Neural progenitor cell (in vitro differentiated cells): Measurements from ENCODE around the gene LYST. TPM values are rescaled to one million over a fixed set of nuclear protein-coding genes. Genes with fewer than 3 reads are reported as not detected.

Experiments
- DNase-seq: peaks from one replicate; pipeline ENCODE4 v3.0.0-alpha.2; 2016; ENCODE audit warnings: low spot score
- H2AFZ ChIP-seq: fragments of 200-600 bp; sonication (generic); replicated peaks from 2 replicates; pipeline ENCODE4 v1.6.1; 2016; ENCODE audit warnings: antibody characterized with exemption
- H3F3A ChIP-seq: fragments of 200-600 bp; sonication (generic); 2 replicates; pipeline ENCODE4 v1.6.1; 2016; ENCODE audit warnings: antibody characterized with exemption, low read depth
- H3K27ac ChIP-seq: fragments of 200-600 bp; sonication (generic); 2 replicates; pipeline ENCODE4 v1.5.1; 2016; ENCODE audit warnings: mild to moderate bottlenecking
- H3K27me3 ChIP-seq: fragments of 200-600 bp; sonication (generic); 2 replicates; pipeline ENCODE4 v1.6.1; 2016; ENCODE audit warnings: mild to moderate bottlenecking, moderate library complexity
- H3K36me3 ChIP-seq: fragments of 200-600 bp; sonication (generic); 2 replicates; pipeline ENCODE4 v1.5.1; 2016
- H3K4me1 ChIP-seq: fragments of 200-600 bp; sonication (generic); 2 replicates; pipeline ENCODE4 v1.6.1; 2016; ENCODE audit warnings: mixed run types
- H3K4me2 ChIP-seq: fragments of 200-600 bp; sonication (generic); 2 replicates; pipeline ENCODE4 v1.6.1; 2016
- H3K4me3 ChIP-seq: fragments of 200-600 bp; sonication (generic); 2 replicates; pipeline ENCODE4 v1.5.1; 2016
- H3K79me2 ChIP-seq: fragments of 200-600 bp; sonication (generic); 2 replicates; pipeline ENCODE4 v1.6.1; 2016; ENCODE audit warnings: low read depth
- H3K9ac ChIP-seq: fragments of 200-600 bp; sonication (generic); 2 replicates; pipeline ENCODE4 v1.6.1; 2016
- H3K9me3 ChIP-seq: fragments of 200-600 bp; sonication (generic); 2 replicates; pipeline ENCODE4 v1.5.1; 2016; ENCODE audit warnings: low read depth
- H4K20me1 ChIP-seq: fragments of 200-600 bp; sonication (generic); 2 replicates; pipeline ENCODE4 v1.6.1; 2016; ENCODE audit warnings: low read depth
- H3K27ac Mint-ChIP-seq: 3 replicates; pipeline ENCODE4 v1.8.0; 2021; ENCODE audit warnings: mixed read lengths
- H3K27me3 Mint-ChIP-seq: 2 replicates; pipeline ENCODE4 v1.8.0; 2022; ENCODE audit warnings: low read depth, mild to moderate bottlenecking, inconsistent platforms, moderate library complexity, mixed read lengths; ENCODE audit not compliant: insufficient read depth
- H3K36me3 Mint-ChIP-seq: 3 replicates; pipeline ENCODE4 v1.8.0; 2021; ENCODE audit warnings: mixed read lengths
- H3K4me1 Mint-ChIP-seq: 3 replicates; pipeline ENCODE4 v1.8.0; 2021; ENCODE audit warnings: mixed read lengths
- H3K4me3 Mint-ChIP-seq: 3 replicates; pipeline ENCODE4 v1.8.0; 2021; ENCODE audit warnings: mild to moderate bottlenecking, moderate library complexity, mixed read lengths
- H3K9me3 Mint-ChIP-seq: 3 replicates; pipeline ENCODE4 v1.8.0; 2020; ENCODE audit warnings: mixed read lengths
- EZH2 ChIP-seq: fragments of 200-600 bp; sonication (generic); IDR thresholded peaks from 2 replicates; pipeline ENCODE4 v1.6.1; 2017; ENCODE audit warnings: antibody characterized with exemption, mild to moderate bottlenecking, moderate library complexity
- EZH2phosphoT487 ChIP-seq: fragments of 200-600 bp; sonication (generic); IDR thresholded peaks from 2 replicates; pipeline ENCODE4 v1.6.1; 2017; ENCODE audit warnings: antibody characterized with exemption
- total RNA-seq: library from RNA; depleted of rRNA; stranded (reverse); fragments of >200 nt; gene quantifications from 2 replicates; pipeline ENCODE4 v1.2.3, GENCODE V29; 2015; ENCODE audit warnings: low replicate concordance
- TF ChIP-seq, protein P1 (sequence below): fragments of 200-600 bp; sonication (generic); IDR thresholded peaks from 2 replicates; pipeline ENCODE4 v1.5.1; 2017; ENCODE audit warnings: antibody characterized with exemption, mild to moderate bottlenecking

The LYST gene
- total RNA-seq, 1 donor from 2014 or later = 0.82 TPM

DNA sequence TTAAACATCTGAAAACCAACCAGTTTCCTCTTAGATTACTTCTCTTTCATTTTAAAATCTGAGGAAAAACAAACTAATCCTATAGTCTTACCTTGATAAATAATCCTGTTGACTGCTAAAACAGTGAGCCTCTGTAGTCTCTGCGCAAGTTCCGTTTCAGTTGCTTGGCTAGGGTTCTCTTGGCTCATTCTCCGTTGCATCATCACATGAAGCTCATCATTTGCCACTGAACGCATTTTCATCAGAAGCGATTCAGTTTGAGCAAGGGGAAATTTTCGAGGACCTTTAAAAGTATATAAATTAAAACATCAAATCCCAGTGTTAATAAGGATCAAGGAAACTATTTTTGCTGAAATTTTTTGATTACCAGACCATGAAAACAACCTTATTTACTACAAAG is 120.5 kb downstream of the LYST start:
- no peak for DNase-seq
- TF ChIP-seq, protein P1, sequence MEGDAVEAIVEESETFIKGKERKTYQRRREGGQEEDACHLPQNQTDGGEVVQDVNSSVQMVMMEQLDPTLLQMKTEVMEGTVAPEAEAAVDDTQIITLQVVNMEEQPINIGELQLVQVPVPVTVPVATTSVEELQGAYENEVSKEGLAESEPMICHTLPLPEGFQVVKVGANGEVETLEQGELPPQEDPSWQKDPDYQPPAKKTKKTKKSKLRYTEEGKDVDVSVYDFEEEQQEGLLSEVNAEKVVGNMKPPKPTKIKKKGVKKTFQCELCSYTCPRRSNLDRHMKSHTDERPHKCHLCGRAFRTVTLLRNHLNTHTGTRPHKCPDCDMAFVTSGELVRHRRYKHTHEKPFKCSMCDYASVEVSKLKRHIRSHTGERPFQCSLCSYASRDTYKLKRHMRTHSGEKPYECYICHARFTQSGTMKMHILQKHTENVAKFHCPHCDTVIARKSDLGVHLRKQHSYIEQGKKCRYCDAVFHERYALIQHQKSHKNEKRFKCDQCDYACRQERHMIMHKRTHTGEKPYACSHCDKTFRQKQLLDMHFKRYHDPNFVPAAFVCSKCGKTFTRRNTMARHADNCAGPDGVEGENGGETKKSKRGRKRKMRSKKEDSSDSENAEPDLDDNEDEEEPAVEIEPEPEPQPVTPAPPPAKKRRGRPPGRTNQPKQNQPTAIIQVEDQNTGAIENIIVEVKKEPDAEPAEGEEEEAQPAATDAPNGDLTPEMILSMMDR = no peak
- TF ChIP-seq EZH2phosphoT487 (no peak), EZH2 (no peak)
- no peaks in the 10 kb centered on the region for H3K27me3 ChIP-seq
- H3K27ac ChIP-seq = no peak overlapping the region
- Mint-ChIP-seq H3K4me3 (no peak overlapping the region), H3K36me3 (peaks cover 1% of the 10 kb centered on the region), H3K27ac (no peak overlapping the region), H3K27me3 (no peaks in the 10 kb centered on the region), H3K4me1 (no peaks in the 10 kb centered on the region), H3K9me3 (no peaks in the 10 kb centered on the region)
- no peak overlapping the region for H3K4me2 ChIP-seq
- no peaks in the 10 kb centered on the region for H3F3A ChIP-seq
- no peaks in the 10 kb centered on the region for H3K4me1 ChIP-seq
- no peak overlapping the region for H3K4me3 ChIP-seq
- no peaks in the 10 kb centered on the region for H3K36me3 ChIP-seq
- no peaks in the 10 kb centered on the region for H4K20me1 ChIP-seq
- no peak overlapping the region for H2AFZ ChIP-seq
- no peaks in the 10 kb centered on the region for H3K79me2 ChIP-seq
- no peak overlapping the region for H3K9ac ChIP-seq
- H3K9me3 ChIP-seq = no peaks in the 10 kb centered on the region

DNA sequence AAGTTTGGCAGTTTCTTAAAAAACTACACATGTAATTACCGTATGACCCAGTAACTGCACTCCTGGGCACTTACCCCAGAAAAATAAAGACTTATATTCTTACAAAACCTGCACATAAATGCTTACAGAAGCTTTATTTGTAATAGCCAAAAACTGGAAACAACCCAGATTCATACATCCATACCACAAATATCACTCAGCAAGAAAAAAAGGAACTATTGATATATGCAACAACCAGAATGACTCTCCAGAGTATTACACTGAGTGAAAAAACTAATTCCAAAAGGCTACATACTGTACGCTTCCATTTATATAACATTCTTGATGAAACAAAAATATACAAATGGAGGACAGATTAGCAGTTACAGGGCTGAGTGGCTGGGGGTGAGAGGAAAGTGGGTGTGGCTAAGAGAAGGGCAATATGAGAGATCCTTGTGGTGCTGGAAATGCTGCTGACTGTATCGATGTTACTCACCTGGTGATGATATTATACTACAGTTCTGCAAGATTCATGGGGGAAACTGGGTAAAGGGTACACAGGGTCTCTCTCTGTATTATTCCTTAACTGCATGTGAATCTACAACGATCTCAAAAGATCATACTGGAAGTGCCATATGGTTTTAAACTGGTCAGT is 121.1 kb downstream of the LYST start:
- no peaks in the 10 kb centered on the region for H4K20me1 ChIP-seq
- no peaks in the 10 kb centered on the region for H3K27me3 ChIP-seq
- Mint-ChIP-seq H3K4me1 (no peaks in the 10 kb centered on the region), H3K27me3 (no peaks in the 10 kb centered on the region), H3K4me3 (no peak overlapping the region), H3K36me3 (peaks cover 1% of the 10 kb centered on the region), H3K27ac (no peak overlapping the region), H3K9me3 (no peaks in the 10 kb centered on the region)
- H3K9me3 ChIP-seq = no peaks in the 10 kb centered on the region
- H2AFZ ChIP-seq = no peak overlapping the region
- TF ChIP-seq EZH2 (no peak), EZH2phosphoT487 (no peak)
- TF ChIP-seq, protein P1 = no peak
- no peak overlapping the region for H3K9ac ChIP-seq
- no peaks in the 10 kb centered on the region for H3K79me2 ChIP-seq
- no peaks in the 10 kb centered on the region for H3K36me3 ChIP-seq
- H3K27ac ChIP-seq = no peak overlapping the region
- H3F3A ChIP-seq = no peaks in the 10 kb centered on the region
- no peaks in the 10 kb centered on the region for H3K4me1 ChIP-seq
- no peak overlapping the region for H3K4me3 ChIP-seq
- DNase-seq = no peak
- no peak overlapping the region for H3K4me2 ChIP-seq

DNA sequence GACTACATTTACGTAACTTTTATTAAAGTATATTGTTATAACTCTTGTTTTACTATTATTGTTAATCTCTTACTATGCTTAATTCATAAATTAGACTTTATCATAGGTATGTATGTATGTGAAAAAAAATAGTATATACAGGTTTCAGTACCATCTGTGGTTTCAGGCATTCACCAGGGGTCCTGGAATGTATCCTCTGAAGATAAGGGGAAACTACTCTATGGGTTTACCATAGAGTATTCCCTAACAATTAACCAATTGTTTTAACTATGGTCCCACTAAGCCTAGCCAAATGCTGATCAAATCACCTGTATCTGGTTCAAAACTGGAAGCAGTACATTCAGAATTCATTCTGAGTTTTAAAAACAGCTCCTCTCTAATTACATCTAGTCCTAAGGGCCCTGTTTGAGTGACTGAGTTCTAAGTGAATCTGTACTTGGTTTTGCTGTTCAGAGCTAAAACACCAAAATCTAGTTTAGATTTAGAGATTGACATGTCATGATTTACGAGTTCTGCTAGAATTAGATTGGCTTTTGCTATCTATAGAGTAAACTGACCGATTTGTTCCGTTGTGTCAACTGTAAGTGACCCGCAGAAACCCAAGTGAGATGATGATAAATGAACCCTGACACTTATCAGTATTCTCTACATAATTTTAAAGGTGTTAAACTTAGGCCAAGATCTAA is 123.6 kb downstream of the LYST start:
- Mint-ChIP-seq H3K36me3 (peaks cover 1% of the 10 kb centered on the region), H3K4me1 (no peaks in the 10 kb centered on the region), H3K4me3 (no peak overlapping the region), H3K27ac (no peak overlapping the region), H3K27me3 (no peaks in the 10 kb centered on the region), H3K9me3 (no peaks in the 10 kb centered on the region)
- Histone ChIP-seq H3K4me1 (no peaks in the 10 kb centered on the region), H3K27ac (no peak overlapping the region), H3K9ac (no peak overlapping the region), H3K36me3 (no peaks in the 10 kb centered on the region), H4K20me1 (no peaks in the 10 kb centered on the region), H3F3A (no peaks in the 10 kb centered on the region), H3K79me2 (no peaks in the 10 kb centered on the region), H3K9me3 (no peaks in the 10 kb centered on the region), H3K4me3 (no peak overlapping the region), H2AFZ (no peak overlapping the region), H3K4me2 (no peak overlapping the region), H3K27me3 (no peaks in the 10 kb centered on the region)
- TF ChIP-seq EZH2 = no peak
- DNase-seq = no peak

DNA sequence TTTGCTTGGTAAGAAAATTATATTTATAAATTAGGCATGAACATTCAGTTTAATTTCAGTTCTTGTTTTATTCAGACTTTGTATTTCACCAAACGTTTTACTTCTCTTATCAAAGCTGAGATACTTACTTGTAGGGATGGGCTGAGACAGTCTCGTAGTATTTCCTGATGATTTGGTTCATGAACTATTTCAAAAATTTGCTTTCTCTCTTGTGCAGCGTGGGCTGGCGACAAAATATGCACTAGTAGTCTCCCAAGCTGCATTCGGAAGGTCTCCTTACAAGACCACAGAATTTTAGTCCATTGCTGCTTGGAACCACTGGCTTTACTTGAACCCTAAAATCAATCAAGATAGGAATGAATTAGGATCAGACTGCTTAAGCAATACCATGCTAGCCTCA is 125.4 kb downstream of the LYST start:
- H3K27ac Mint-ChIP-seq = no peak overlapping the region
- no peaks in the 10 kb centered on the region for H3K4me1 Mint-ChIP-seq
- Histone ChIP-seq H3K4me3 (no peak overlapping the region), H2AFZ (no peak overlapping the region), H3K9ac (no peak overlapping the region), H3K79me2 (no peaks in the 10 kb centered on the region), H3K27me3 (no peaks in the 10 kb centered on the region), H4K20me1 (no peaks in the 10 kb centered on the region), H3K4me1 (no peaks in the 10 kb centered on the region), H3F3A (no peaks in the 10 kb centered on the region), H3K27ac (no peak overlapping the region), H3K9me3 (no peaks in the 10 kb centered on the region), H3K4me2 (no peak overlapping the region), H3K36me3 (no peaks in the 10 kb centered on the region)
- H3K9me3 Mint-ChIP-seq = no peaks in the 10 kb centered on the region
- TF ChIP-seq, protein P1 = no peak
- TF ChIP-seq EZH2phosphoT487 (no peak), EZH2 (no peak)
- H3K27me3 Mint-ChIP-seq = no peaks in the 10 kb centered on the region
- no peak overlapping the region for H3K4me3 Mint-ChIP-seq
- no peak for DNase-seq
- peaks cover 1% of the 10 kb centered on the region for H3K36me3 Mint-ChIP-seq
